HG03520 (cell line): ENCODE data around the gene RPH3AL.

Experiments
- ATAC-seq: cut with Tn5 transposase; IDR thresholded peaks from one replicate; pipeline ENCODE4 v1.9.1; 2021; ENCODE audit warnings: mild to moderate bottlenecking, moderate library complexity; ENCODE audit not compliant: unreplicated experiment

Gene RPH3AL

GRCh38 chr17:353838-354234 lies 1.2 kb upstream of the RPH3AL start:
- ATAC-seq = no peak

GRCh38 chr17:353213-353837 lies 718 bp upstream of the RPH3AL start:
- no peak for ATAC-seq

- ATAC-seq = no peak
These were observed 659 bp downstream of the RPH3AL start for GRCh38 chr17:351875-352420.

GRCh38 chr17:351449-351738 lies 1.2 kb downstream of the RPH3AL start:
- no peak for ATAC-seq

- ATAC-seq = no peak
These were observed 1.7 kb downstream of the RPH3AL start for GRCh38 chr17:350706-351448.

GRCh38 chr17:349666-350065 lies 2.9 kb downstream of the RPH3AL start:
- no peak for ATAC-seq

GRCh38 chr17:348692-349425 lies 3.7 kb downstream of the RPH3AL start:
- ATAC-seq = no peak

- ATAC-seq = no peak
These were observed 4.6 kb downstream of the RPH3AL start for GRCh38 chr17:348012-348411.

GRCh38 chr17:347309-347899 lies 5.2 kb downstream of the RPH3AL start:
- ATAC-seq = no peak

GRCh38 chr17:345992-346785 lies 6.4 kb downstream of the RPH3AL start:
- ATAC-seq = no peak

- ATAC-seq = no peak
These were observed 7.3 kb downstream of the RPH3AL start for GRCh38 chr17:345261-345660.

- no peak for ATAC-seq
These were observed 8.5 kb downstream of the RPH3AL start for GRCh38 chr17:343875-344752.

GRCh38 chr17:343211-343610 lies 9.4 kb downstream of the RPH3AL start:
- no peak for ATAC-seq

- no peak for ATAC-seq
These were observed 12.5 kb downstream of the RPH3AL start for GRCh38 chr17:340074-340473.

- no peak for ATAC-seq
These were observed 13.2 kb downstream of the RPH3AL start for GRCh38 chr17:339193-340061.

GRCh38 chr17:338442-339192 lies 14.0 kb downstream of the RPH3AL start:
- no peak for ATAC-seq

GRCh38 chr17:337866-338265 lies 14.7 kb downstream of the RPH3AL start:
- ATAC-seq = no peak

- ATAC-seq = no peak
These were observed 15.2 kb downstream of the RPH3AL start for GRCh38 chr17:337453-337852.
